Peyer's patch (tissue), 4 donors: ENCODE data around the gene SBF1. TPM values are rescaled to one million over a fixed set of nuclear protein-coding genes. Genes with fewer than 3 reads are reported as not detected.

ENCODE experiments used
- DNase-seq, 3 donors: peaks; one replicate each; pipeline ENCODE4 v3.0.0-alpha.2; 2017 to 2019
- H3K27ac ChIP-seq, 4 donors: fragments of 200-600 bp; sonication (generic); one replicate each; pipeline ENCODE4 v1.5.1; 2016 to 2019
- H3K27me3 ChIP-seq, 2 donors: fragments of 200-600 bp; sonication (generic); one replicate each; pipeline ENCODE4 v1.5.1; 2019
- H3K36me3 ChIP-seq, 3 donors: fragments of 200-600 bp; sonication (generic); one replicate each; pipeline ENCODE4 v1.5.1; 2016 to 2019
- H3K4me1 ChIP-seq, 4 donors: fragments of 200-600 bp; sonication (generic); one replicate each; pipeline ENCODE4 v1.5.1; 2016 to 2019
- H3K4me3 ChIP-seq, 4 donors: fragments of 200-600 bp; sonication (generic); 1 replicate in 3 of 4; 2 replicates in 1 of 4; pipeline ENCODE4 v1.5.1; 2016 to 2019; ENCODE audit warnings: mild to moderate bottlenecking in 1 of 4
- H3K9me3 ChIP-seq, 4 donors: fragments of 200-600 bp; sonication (generic); one replicate each; pipeline ENCODE4 v1.5.1; 2016 to 2019; ENCODE audit warnings: mild to moderate bottlenecking in 1 of 4
- CTCF ChIP-seq, 6 experiments: fragments of 450-650 bp in 4 of 6; fragments of 200-600 bp in 2 of 6; sonication (generic) in 1 of 6; IDR thresholded peaks; one replicate each; pipeline ENCODE4 v1.5.1; 2017 to 2019; ENCODE audit warnings: antibody characterized with exemption in 6 of 6, mild to moderate bottlenecking in 3 of 6, moderate library complexity in 1 of 6
- POLR2A ChIP-seq, 2 donors: fragments of 450-650 bp; IDR thresholded peaks; one replicate each; pipeline ENCODE4 v1.5.1; 2017; ENCODE audit warnings: antibody characterized with exemption in 2 of 2, mild to moderate bottlenecking in 2 of 2, moderate library complexity in 2 of 2
- total RNA-seq, 4 donors: library from RNA; depleted of rRNA; stranded (reverse); fragments of >200 nt; gene quantifications; one replicate each; pipeline ENCODE4 v1.1.0, GENCODE V29; 2016

Gene SBF1
- total RNA-seq, 4 donors from 2014 or later = 72.0 to 133 (median 121) TPM

- no peak for DNase-seq
- peaks cover 2 to 39% (median 29%) of the 10 kb centered on the region in 4 donors for H3K4me1 ChIP-seq
- H3K9me3 ChIP-seq = no peaks in the 10 kb centered on the region
- H3K36me3 ChIP-seq = no peaks in the 10 kb centered on the region
- no peak for TF ChIP-seq CTCF (IDR thresholded peaks at IDR 0.05)
- no peak for TF ChIP-seq POLR2A (IDR thresholded peaks at IDR 0.05)
- H3K27ac ChIP-seq = no peak overlapping the region
- H3K27me3 ChIP-seq = peaks cover 0 to 15% of the 10 kb centered on the region in 2 donors
- H3K4me3 ChIP-seq = no peak overlapping the region
These were observed 2.0 kb upstream of the SBF1 start for GRCh38 chr22:50476868-50477267.

- TF ChIP-seq CTCF (IDR thresholded peaks at IDR 0.05) = no peak
- TF ChIP-seq POLR2A (IDR thresholded peaks at IDR 0.05) = no peak
- Histone ChIP-seq H3K27me3 (peaks cover 0 to 4% of the 10 kb centered on the region in 2 donors), H3K4me1 (peaks cover 12 to 40% (median 36%) of the 10 kb centered on the region in 4 donors), H3K27ac (peak overlapping the region in 1 of 4 donors; percentile 90), H3K4me3 (peak overlapping the region in 1 of 4 donors; percentile 99), H3K9me3 (no peaks in the 10 kb centered on the region), H3K36me3 (no peaks in the 10 kb centered on the region)
- no peak for DNase-seq
These were observed 792 bp upstream of the SBF1 start for GRCh38 chr22:50475652-50476002.

DNA sequence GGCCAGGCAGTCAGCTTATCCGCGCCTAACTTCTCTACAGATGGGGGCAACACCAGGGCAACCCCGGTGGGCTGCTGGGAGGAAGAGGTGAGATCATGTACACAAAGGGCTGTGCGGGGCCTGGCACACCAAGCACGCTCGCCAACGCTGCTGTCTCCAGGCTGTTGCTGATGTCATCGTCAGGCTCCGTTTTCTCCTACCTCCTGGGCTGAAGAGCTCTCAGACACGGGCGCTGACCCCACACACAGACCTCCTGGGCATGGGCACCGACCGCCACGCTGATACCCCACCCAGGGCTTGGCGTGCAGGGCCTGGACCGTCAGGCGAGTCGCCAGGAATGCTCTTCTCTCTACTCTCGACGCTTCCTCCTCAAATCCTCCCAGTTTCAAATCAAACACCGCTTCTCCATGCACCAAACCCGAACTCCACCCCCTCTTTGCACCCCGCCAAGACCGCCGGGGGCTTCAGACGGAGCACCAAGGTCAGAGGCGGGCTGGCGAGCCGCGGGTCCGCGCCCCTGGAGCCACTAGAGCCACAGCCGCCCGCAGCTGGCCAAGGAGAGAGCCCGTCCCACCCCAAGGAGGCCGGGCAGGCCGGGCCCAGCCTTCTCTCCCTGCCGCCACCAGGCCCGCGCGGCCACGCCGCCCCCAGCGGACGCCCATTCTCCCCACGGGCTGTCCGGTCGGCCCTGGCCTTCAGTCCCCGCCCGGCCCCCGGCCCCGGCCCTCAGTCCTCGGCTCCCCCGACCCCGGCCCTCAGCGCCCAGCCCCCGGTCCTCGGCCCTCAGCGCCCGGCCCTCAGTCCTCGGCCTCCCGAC lies 772 bp downstream of the SBF1 start:
- H3K36me3 ChIP-seq = no peaks in the 10 kb centered on the region
- peak overlapping the region; percentile 85 to 92 (median 90) for H3K27ac ChIP-seq
- H3K9me3 ChIP-seq = no peaks in the 10 kb centered on the region
- peaks cover 22 to 56% (median 48%) of the 10 kb centered on the region in 4 donors for H3K4me1 ChIP-seq
- TF ChIP-seq POLR2A (IDR thresholded peaks at IDR 0.05) (no peak), CTCF (IDR thresholded peaks at IDR 0.05) (no peak)
- no peaks in the 10 kb centered on the region for H3K27me3 ChIP-seq
- peak in 1 of 3 donors; percentile 74 for DNase-seq
- H3K4me3 ChIP-seq = peak overlapping the region; percentile 94 to 99 (median 98)

DNA sequence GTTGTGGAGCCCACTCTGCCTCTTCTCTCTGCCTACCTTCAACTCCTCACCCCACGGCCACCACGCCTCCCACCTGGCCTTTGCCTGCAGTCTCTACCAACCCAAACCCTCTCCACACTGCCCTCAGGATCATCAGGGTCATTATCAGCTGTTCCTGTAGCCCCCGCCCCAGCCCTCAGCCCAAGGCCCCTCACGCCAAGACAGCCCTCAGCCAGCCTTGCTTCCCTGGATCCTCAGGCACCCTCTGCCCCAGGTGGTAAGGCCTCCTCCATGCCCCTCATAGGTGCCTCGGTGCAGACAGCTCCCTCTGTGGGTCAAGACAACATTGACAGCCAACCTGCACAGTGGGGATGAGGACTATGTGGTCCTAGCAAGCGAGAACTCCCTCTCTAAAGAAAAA lies 1.7 kb downstream of the SBF1 start:
- Histone ChIP-seq H3K4me3 (peak overlapping the region in 2 of 4 donors; percentile 97 to 99), H3K27ac (peak overlapping the region in 1 of 4 donors; percentile 90), H3K27me3 (no peaks in the 10 kb centered on the region), H3K9me3 (no peaks in the 10 kb centered on the region), H3K36me3 (peaks cover 0 to 2% (median 0%) of the 10 kb centered on the region in 3 donors), H3K4me1 (peaks cover 22 to 63% (median 53%) of the 10 kb centered on the region in 4 donors)
- TF ChIP-seq POLR2A (IDR thresholded peaks at IDR 0.05) (no peak), CTCF (IDR thresholded peaks at IDR 0.05) (peak in 5 of 6 experiments; percentile 16 to 52 (median 46))
- DNase-seq = peak in 2 of 3 donors; percentile 59 to 69

- TF ChIP-seq CTCF (IDR thresholded peaks at IDR 0.05) (no peak), POLR2A (IDR thresholded peaks at IDR 0.05) (no peak)
- no peaks in the 10 kb centered on the region for H3K9me3 ChIP-seq
- H3K27ac ChIP-seq = peak overlapping the region in 3 of 4 donors; percentile 82 to 90 (median 88)
- no peak overlapping the region for H3K4me3 ChIP-seq
- H3K36me3 ChIP-seq = peaks cover 0 to 13% (median 0%) of the 10 kb centered on the region in 3 donors
- no peak for DNase-seq
- H3K4me1 ChIP-seq = peaks cover 22 to 67% (median 53%) of the 10 kb centered on the region in 4 donors
- no peaks in the 10 kb centered on the region for H3K27me3 ChIP-seq
These were observed 2.9 kb downstream of the SBF1 start for GRCh38 chr22:50471962-50472361.
